ENCODE data around the gene KRTAP10-9.

- no peak for TF ChIP-seq POLR2AphosphoS5 (IDR thresholded peaks at IDR 0.05; ENCODE audit: insufficient read depth in 1 of 2, low read depth in 1 of 2)
- no peak for TF ChIP-seq CTCF (IDR thresholded peaks at IDR 0.05)
These were observed 32.4 kb upstream of the KRTAP10-9 start for GRCh38 chr21:44594406-44594916.

Measured in vagina (tissue), 2 donors.